ENCODE results near the gene KCTD4.
A peak's percentile ranks its signal among the peaks of the same experiment; 100 is the strongest.

DNA sequence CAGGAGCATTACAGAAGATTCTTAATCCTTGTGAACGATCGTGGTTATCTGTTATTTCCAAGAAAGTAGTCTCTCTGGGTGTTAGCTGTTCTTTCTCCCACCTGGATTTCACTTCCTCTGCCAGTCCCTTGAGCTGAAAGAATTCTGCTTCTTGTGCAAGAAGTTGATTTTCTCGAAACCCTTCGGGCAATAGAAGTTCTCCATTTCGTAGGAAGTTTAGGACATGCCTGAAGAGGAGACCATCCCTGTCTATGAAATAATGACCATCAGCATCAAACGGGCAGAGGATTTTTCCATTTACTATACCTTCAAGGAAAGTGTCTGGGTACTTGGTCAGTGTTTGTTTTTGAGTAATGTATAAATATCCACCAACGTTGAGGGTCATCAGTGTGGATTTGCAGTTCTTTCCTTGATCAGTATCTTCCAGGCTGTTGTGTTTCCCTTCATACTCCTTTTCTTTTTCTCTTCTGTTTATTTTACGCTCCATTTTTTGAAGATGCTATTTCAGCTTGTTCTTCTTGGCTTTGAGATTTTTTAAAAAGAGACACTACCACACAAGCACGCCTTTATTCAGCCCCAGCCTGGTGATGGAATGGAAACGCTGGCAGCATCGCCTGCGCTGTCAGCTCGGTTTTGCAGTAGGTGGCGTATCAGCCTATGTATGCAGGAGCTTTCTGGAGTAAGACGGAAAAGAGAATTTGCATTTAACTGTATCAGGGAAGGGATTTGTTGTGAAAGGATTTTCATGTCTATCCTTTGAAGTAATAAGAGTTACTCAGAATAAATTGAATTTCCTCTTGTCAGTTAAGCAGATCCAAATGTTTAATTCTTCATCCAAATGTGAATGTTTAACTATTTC, 6.5 kb downstream of the KCTD4 start:
- peak; percentile 84 to 88 for TF ChIP-seq CTCF (conservative IDR thresholded peaks at IDR 0.05 in 1 of 2, IDR thresholded peaks at IDR 0.05 in 1 of 2; ENCODE audit: extremely low read depth in 1 of 2, insufficient read depth in 1 of 2, low read depth in 1 of 2, low read length in 2 of 2)
- no peak for TF ChIP-seq EZH2 (IDR thresholded peaks at IDR 0.05; ENCODE audit: borderline replicate concordance, low read length)

Data from mammary epithelial cell (primary cell).